GM23248 (cell line): Measurements from ENCODE around the gene ENDOV. TPM values are rescaled to one million over a fixed set of nuclear protein-coding genes. Genes with fewer than 3 reads are reported as not detected.

Experiments used
- DNase-seq: peaks from one replicate; pipeline ENCODE4 v3.0.0-alpha.2; 2015
- H2AFZ ChIP-seq: fragments of 200-600 bp; sonication (generic); 2 replicates; pipeline ENCODE4 v1.6.1; 2016; ENCODE audit warnings: antibody characterized with exemption
- H3F3A ChIP-seq: fragments of 200-600 bp; sonication (generic); 2 replicates; pipeline ENCODE4 v1.6.1; 2016; ENCODE audit warnings: mild to moderate bottlenecking, antibody characterized with exemption, mixed run types; ENCODE audit not compliant: insufficient read depth
- H3K27ac ChIP-seq: fragments of 200-600 bp; sonication (generic); 2 replicates; pipeline ENCODE4 v1.5.1; 2016; ENCODE audit warnings: mild to moderate bottlenecking
- H3K27me3 ChIP-seq: fragments of 200-600 bp; sonication (generic); replicated peaks from 2 replicates; pipeline ENCODE4 v1.6.1; 2016; ENCODE audit warnings: mild to moderate bottlenecking; ENCODE audit not compliant: insufficient read depth
- H3K36me3 ChIP-seq: fragments of 200-600 bp; sonication (generic); 2 replicates; pipeline ENCODE4 v1.6.1; 2016; ENCODE audit warnings: low read depth, mild to moderate bottlenecking
- H3K4me1 ChIP-seq: fragments of 200-600 bp; sonication (generic); 2 replicates; pipeline ENCODE4 v1.6.1; 2016; ENCODE audit warnings: mild to moderate bottlenecking; ENCODE audit not compliant: insufficient read depth
- H3K4me2 ChIP-seq: fragments of 200-600 bp; sonication (generic); one replicate; pipeline ENCODE4 v1.6.1; 2016; ENCODE audit warnings: mild to moderate bottlenecking; ENCODE audit not compliant: unreplicated experiment
- H3K4me3 ChIP-seq: fragments of 200-600 bp; sonication (generic); 2 replicates; pipeline ENCODE4 v1.5.1; 2016; ENCODE audit warnings: mild to moderate bottlenecking
- H3K79me2 ChIP-seq: fragments of 200-600 bp; sonication (generic); 2 replicates; pipeline ENCODE4 v1.6.1; 2016; ENCODE audit warnings: mild to moderate bottlenecking; ENCODE audit not compliant: insufficient read depth
- H3K9ac ChIP-seq: fragments of 200-600 bp; sonication (generic); 2 replicates; pipeline ENCODE4 v1.6.1; 2016; ENCODE audit warnings: mild to moderate bottlenecking
- H3K9me2 ChIP-seq: fragments of 200-600 bp; sonication (generic); 2 replicates; pipeline ENCODE4 v1.6.1; 2016; ENCODE audit warnings: mixed run types, mild to moderate bottlenecking, moderate library complexity; ENCODE audit not compliant: insufficient read depth
- H3K9me3 ChIP-seq: fragments of 200-600 bp; sonication (generic); one replicate; pipeline ENCODE4 v1.6.1; 2017; ENCODE audit warnings: low read depth
- H4K20me1 ChIP-seq: fragments of 200-600 bp; sonication (generic); 2 replicates; pipeline ENCODE4 v1.6.0; 2016; ENCODE audit not compliant: insufficient read depth
- EZH2 ChIP-seq: fragments of 200-600 bp; sonication (generic); IDR thresholded peaks from 2 replicates; pipeline ENCODE4 v1.6.1; 2018; ENCODE audit warnings: antibody characterized with exemption, mild to moderate bottlenecking; ENCODE audit not compliant: insufficient read depth, poor library complexity, severe bottlenecking
- EZH2phosphoT487 ChIP-seq: fragments of 200-600 bp; sonication (generic); IDR thresholded peaks from 2 replicates; pipeline ENCODE4 v1.6.1; 2018; ENCODE audit warnings: antibody characterized with exemption, moderate library complexity, mild to moderate bottlenecking, low read depth; ENCODE audit not compliant: insufficient read depth
- WGBS, 2 experiments: methylation state at CpG; one replicate each; pipeline ENCODE4 v1.1.6; 2015 to 2017; ENCODE audit warnings: low lambda C conversion rate in 2 of 2, low coverage in 1 of 2; ENCODE audit errors: missing lambda C conversion rate in 2 of 2; 5-methylcytosine and 5-hydroxymethylcytosine counted together
- in situ Hi-C: fragments of 300-500 bp; cut with MboI; formaldehyde crosslinking; loops from 2 replicates; pipeline ENCODE4 v1.15.0; 2020
- polyA plus RNA-seq: library from polyadenylated mRNA; unstranded; fragments of >200 nt; fragmentation: Nextera tagmentation; extraction: Ambion mirVana; gene quantifications from 2 replicates; pipeline ENCODE4 v1.2.1, GENCODE V29; 2016
- total RNA-seq: library from RNA; depleted of rRNA; stranded (reverse); fragments of >200 nt; shearing (Covaris generic); gene quantifications from 2 replicates; pipeline ENCODE4 v1.2.3, GENCODE V29; 2014; rRNA removed

The ENDOV gene
- total RNA-seq (25.1 and 50.3 TPM in 2 replicates), polyA plus RNA-seq (25.7 TPM in 2 replicates)

- TF ChIP-seq EZH2phosphoT487 (no peak), EZH2 (no peak)
- WGBS, 2 experiments, result 1 to 2% methylated on average over 57 to 90 of the region's 97 CpGs
- Histone ChIP-seq H3K27ac (peak within 1 kb of the TSS; percentile 89), H3K27me3 (no peaks in the 10 kb centered on the region), H3F3A (no peaks in the 10 kb centered on the region), H3K4me3 (peak within 1 kb of the TSS; percentile 95), H3K9ac (peak within 1 kb of the TSS; percentile 90), H3K4me1 (peaks cover 8% of the 10 kb centered on the region; the same call in 1 of the 2 replicates), H3K4me2 (peak within 1 kb of the TSS; percentile 90), H3K79me2 (peaks cover 32% of the 10 kb centered on the region), H3K9me3 (no peaks in the 10 kb centered on the region), H3K9me2 (no peaks in the 10 kb centered on the region), H2AFZ (peak within 1 kb of the TSS; percentile 79), H3K36me3 (no peaks in the 10 kb centered on the region; the same call in 1 of the 2 replicates), H4K20me1 (peaks cover 7% of the 10 kb centered on the region; the same call in 1 of the 2 replicates)
- in situ Hi-C loops, result no loop called here
- peak; percentile 98 for DNase-seq
These were observed at the start of gene ENDOV for GRCh38 chr17:80414803-80415625. Gene ENDOV (plus strand): TSS chr17:80415167. CDS start chr17:80415195, 28 bp downstream.

- 88% methylated on average over 11 of the region's 11 CpGs for WGBS, 2 experiments
- H3K27ac ChIP-seq, result no peak overlapping the region
- no peaks in the 10 kb centered on the region for H3K4me1 ChIP-seq
- H3K27me3 ChIP-seq, result no peaks in the 10 kb centered on the region
- no peaks in the 10 kb centered on the region for H3K9me3 ChIP-seq
- H3K4me3 ChIP-seq, result no peak overlapping the region
- no peaks in the 10 kb centered on the region for H4K20me1 ChIP-seq
- no peaks in the 10 kb centered on the region for H3K9me2 ChIP-seq
- H3F3A ChIP-seq, result peaks cover 4% of the 10 kb centered on the region; the same call in 1 of the 2 replicates
- no peak overlapping the region for H3K9ac ChIP-seq
- no peak for TF ChIP-seq EZH2
- TF ChIP-seq EZH2phosphoT487, result no peak
- H2AFZ ChIP-seq, result no peak overlapping the region
- no peaks in the 10 kb centered on the region for H3K79me2 ChIP-seq
- H3K36me3 ChIP-seq, result peaks cover 54% of the 10 kb centered on the region; the same call in 1 of the 2 replicates
- no peak overlapping the region for H3K4me2 ChIP-seq
- in situ Hi-C loops, result no loop called here
- DNase-seq, result no peak
These were observed 49.0 kb upstream of the ENDOV start for GRCh38 chr17:80365983-80366382.

GRCh38 chr17:80367503-80367902, 47.5 kb upstream of the ENDOV start:
- in situ Hi-C loops, result no loop called here
- no peak overlapping the region for H3K4me3 ChIP-seq
- no peak for DNase-seq

GRCh38 chr17:80371196-80371595, 43.8 kb upstream of the ENDOV start:
- no peak overlapping the region for H2AFZ ChIP-seq
- H3K9me3 ChIP-seq, result no peaks in the 10 kb centered on the region
- no peaks in the 10 kb centered on the region for H3F3A ChIP-seq
- no peak overlapping the region for H3K9ac ChIP-seq
- H3K27ac ChIP-seq, result no peak overlapping the region
- in situ Hi-C loops, result no loop called here
- H3K79me2 ChIP-seq, result no peaks in the 10 kb centered on the region
- no peak for TF ChIP-seq EZH2phosphoT487
- no peak for TF ChIP-seq EZH2
- no peak overlapping the region for H3K4me2 ChIP-seq
- H3K4me3 ChIP-seq, result no peak overlapping the region
- H4K20me1 ChIP-seq, result no peaks in the 10 kb centered on the region
- no peaks in the 10 kb centered on the region for H3K4me1 ChIP-seq
- peaks cover 64% of the 10 kb centered on the region for H3K36me3 ChIP-seq
- H3K27me3 ChIP-seq, result no peaks in the 10 kb centered on the region
- WGBS, 2 experiments, result 83 to 85% methylated on average over 5 of the region's 5 CpGs
- no peak for DNase-seq
- H3K9me2 ChIP-seq, result no peaks in the 10 kb centered on the region

More at GRCh38 chr17:80367503-80367902, 47.5 kb upstream of the ENDOV start:
- Histone ChIP-seq H2AFZ (no peak overlapping the region), H3K4me1 (no peaks in the 10 kb centered on the region), H3K9me3 (no peaks in the 10 kb centered on the region), H3K4me2 (no peak overlapping the region), H3K27ac (no peak overlapping the region), H4K20me1 (no peaks in the 10 kb centered on the region), H3K79me2 (no peaks in the 10 kb centered on the region), H3K27me3 (no peaks in the 10 kb centered on the region), H3F3A (peaks cover 1% of the 10 kb centered on the region; the same call in 1 of the 2 replicates), H3K9me2 (no peaks in the 10 kb centered on the region), H3K36me3 (peaks cover 52% of the 10 kb centered on the region), H3K9ac (no peak overlapping the region)
- WGBS, 2 experiments, result 86 to 88% methylated on average over 17 of the region's 17 CpGs
- TF ChIP-seq EZH2 (no peak), EZH2phosphoT487 (no peak)
